ENCODE data around the gene PODXL. TPM values are rescaled to one million over a fixed set of nuclear protein-coding genes. Genes with fewer than 3 reads are reported as not detected.

The PODXL gene
- polyA plus RNA-seq, 1 donor (not counting 4 experiments of a cell fraction or from before 2014, with no cell fraction given), result 0.08 TPM

DNA sequence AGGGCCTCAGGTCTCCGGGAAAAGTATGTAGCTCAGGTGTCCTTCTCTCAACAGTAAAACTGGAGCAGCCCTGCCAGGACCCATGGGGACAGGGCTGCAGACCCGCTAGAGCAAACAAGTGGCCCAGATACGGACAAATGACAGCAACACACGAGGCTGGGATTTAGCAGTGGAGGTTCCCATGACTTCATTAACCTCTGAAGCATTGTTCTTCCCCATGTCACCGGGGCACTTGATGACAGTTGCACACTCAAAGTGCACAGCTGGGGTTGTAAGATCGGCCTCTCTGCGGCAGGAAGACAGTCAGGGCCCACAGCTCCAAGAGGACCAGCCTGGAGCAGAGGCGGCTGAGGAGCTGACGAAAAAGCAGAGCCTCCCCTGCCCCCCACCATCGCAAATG, 12.5 kb upstream of the PODXL start:
- no peak for FAIRE-seq
- Histone ChIP-seq H2AFZ (ENCODE audit: control insufficient read depth, low read length) (no peak overlapping the region), H3K9me3 (ENCODE audit: control insufficient read depth, low read depth, low read length) (no peaks in the 10 kb centered on the region), H3K9ac (ENCODE audit: control insufficient read depth, extremely low read depth, insufficient read depth, low read length) (no peak overlapping the region), H3K36me3 (ENCODE audit: control insufficient read depth in 2 of 2, extremely low read depth in 1 of 2, insufficient read depth in 2 of 2, low read length in 2 of 2) (no peaks in the 10 kb centered on the region), H4K20me1 (ENCODE audit: control insufficient read depth, extremely low read depth, insufficient read depth, low read length) (no peaks in the 10 kb centered on the region), H3K4me1 (ENCODE audit: control insufficient read depth, extremely low read depth, insufficient read depth, low read length) (no peaks in the 10 kb centered on the region), H3K27ac (ENCODE audit: control insufficient read depth, insufficient read depth, low read length) (no peak overlapping the region), H3K9me1 (ENCODE audit: control insufficient read depth, extremely low read depth, insufficient read depth, low read length) (no peaks in the 10 kb centered on the region), H3K27me3 (ENCODE audit: control insufficient read depth, extremely low read depth, insufficient read depth, low read length) (peaks cover 5% of the 10 kb centered on the region), H3K4me3 (ENCODE audit: control insufficient read depth in 2 of 3, extremely low read depth in 1 of 3, insufficient read depth in 2 of 3, low read depth in 1 of 3, low read length in 3 of 3) (no peak overlapping the region), H3K79me2 (ENCODE audit: control insufficient read depth, insufficient read depth, low read length) (no peaks in the 10 kb centered on the region), H3K4me2 (ENCODE audit: control insufficient read depth, extremely low read depth, insufficient read depth, low read depth, low read length) (no peak overlapping the region)
- no peak for DNase-seq (ENCODE audit: low read depth, low spot score)
- TF ChIP-seq, protein P1, sequence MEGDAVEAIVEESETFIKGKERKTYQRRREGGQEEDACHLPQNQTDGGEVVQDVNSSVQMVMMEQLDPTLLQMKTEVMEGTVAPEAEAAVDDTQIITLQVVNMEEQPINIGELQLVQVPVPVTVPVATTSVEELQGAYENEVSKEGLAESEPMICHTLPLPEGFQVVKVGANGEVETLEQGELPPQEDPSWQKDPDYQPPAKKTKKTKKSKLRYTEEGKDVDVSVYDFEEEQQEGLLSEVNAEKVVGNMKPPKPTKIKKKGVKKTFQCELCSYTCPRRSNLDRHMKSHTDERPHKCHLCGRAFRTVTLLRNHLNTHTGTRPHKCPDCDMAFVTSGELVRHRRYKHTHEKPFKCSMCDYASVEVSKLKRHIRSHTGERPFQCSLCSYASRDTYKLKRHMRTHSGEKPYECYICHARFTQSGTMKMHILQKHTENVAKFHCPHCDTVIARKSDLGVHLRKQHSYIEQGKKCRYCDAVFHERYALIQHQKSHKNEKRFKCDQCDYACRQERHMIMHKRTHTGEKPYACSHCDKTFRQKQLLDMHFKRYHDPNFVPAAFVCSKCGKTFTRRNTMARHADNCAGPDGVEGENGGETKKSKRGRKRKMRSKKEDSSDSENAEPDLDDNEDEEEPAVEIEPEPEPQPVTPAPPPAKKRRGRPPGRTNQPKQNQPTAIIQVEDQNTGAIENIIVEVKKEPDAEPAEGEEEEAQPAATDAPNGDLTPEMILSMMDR (optimal IDR thresholded peaks at IDR 0.05 in 1 of 3, IDR thresholded peaks at IDR 0.05 in 1 of 3, conservative IDR thresholded peaks at IDR 0.05 in 1 of 3; ENCODE audit: extremely low read depth in 1 of 3, insufficient read depth in 2 of 3, low read length in 3 of 3), result no peak
- TF ChIP-seq EZH2 (IDR thresholded peaks at IDR 0.05; ENCODE audit: low read length), result no peak
- dilution Hi-C loops (cut with MboI; ENCODE audit: extremely low pct_ligation_motif_present, low sequenced_read_pairs), result no loop called here

DNA sequence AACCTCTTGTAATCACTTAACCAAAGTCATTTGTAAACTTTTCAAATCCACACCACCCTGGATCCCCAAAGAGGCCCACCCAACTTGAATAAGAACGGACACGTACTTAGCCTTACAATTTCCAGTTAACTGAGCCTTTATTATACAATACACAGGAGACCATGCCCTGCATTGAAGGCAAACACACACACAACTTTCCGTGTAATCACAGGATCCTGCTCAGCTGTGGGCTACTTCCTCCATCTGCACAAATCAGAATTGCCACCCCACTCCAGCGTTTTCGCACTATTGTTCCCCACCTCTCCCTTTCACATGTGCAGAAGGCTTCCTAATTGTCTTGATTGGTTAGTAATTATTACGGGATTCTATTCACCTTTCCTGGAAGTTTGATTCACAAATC, 12.1 kb upstream of the PODXL start:
- Histone ChIP-seq H4K20me1 (ENCODE audit: control insufficient read depth, extremely low read depth, insufficient read depth, low read length) (no peaks in the 10 kb centered on the region), H3K4me2 (ENCODE audit: control insufficient read depth, extremely low read depth, insufficient read depth, low read depth, low read length) (no peak overlapping the region), H3K4me3 (ENCODE audit: control insufficient read depth in 2 of 3, extremely low read depth in 1 of 3, insufficient read depth in 2 of 3, low read depth in 1 of 3, low read length in 3 of 3) (no peak overlapping the region), H3K27ac (ENCODE audit: control insufficient read depth, insufficient read depth, low read length) (no peak overlapping the region), H3K27me3 (ENCODE audit: control insufficient read depth, extremely low read depth, insufficient read depth, low read length) (peaks cover 5% of the 10 kb centered on the region), H3K9me3 (ENCODE audit: control insufficient read depth, low read depth, low read length) (no peaks in the 10 kb centered on the region), H3K9ac (ENCODE audit: control insufficient read depth, extremely low read depth, insufficient read depth, low read length) (no peak overlapping the region), H3K4me1 (ENCODE audit: control insufficient read depth, extremely low read depth, insufficient read depth, low read length) (no peaks in the 10 kb centered on the region), H3K36me3 (ENCODE audit: control insufficient read depth in 2 of 2, extremely low read depth in 1 of 2, insufficient read depth in 2 of 2, low read length in 2 of 2) (no peaks in the 10 kb centered on the region), H3K9me1 (ENCODE audit: control insufficient read depth, extremely low read depth, insufficient read depth, low read length) (no peaks in the 10 kb centered on the region), H3K79me2 (ENCODE audit: control insufficient read depth, insufficient read depth, low read length) (no peaks in the 10 kb centered on the region), H2AFZ (ENCODE audit: control insufficient read depth, low read length) (no peak overlapping the region)
- dilution Hi-C loops (cut with MboI; ENCODE audit: extremely low pct_ligation_motif_present, low sequenced_read_pairs), result no loop called here
- no peak for TF ChIP-seq EZH2 (IDR thresholded peaks at IDR 0.05; ENCODE audit: low read length)
- TF ChIP-seq, protein P1 (optimal IDR thresholded peaks at IDR 0.05 in 1 of 3, IDR thresholded peaks at IDR 0.05 in 1 of 3, conservative IDR thresholded peaks at IDR 0.05 in 1 of 3; ENCODE audit: extremely low read depth in 1 of 3, insufficient read depth in 2 of 3, low read length in 3 of 3), result no peak
- no peak for FAIRE-seq
- no peak for DNase-seq (ENCODE audit: low read depth, low spot score)

Measured in keratinocyte (primary cell).